Ascending aorta (tissue), 2 donors: Measurements from ENCODE around the gene FRY. TPM values are rescaled to one million over a fixed set of nuclear protein-coding genes. Genes with fewer than 3 reads are reported as not detected.

ENCODE experiments used
- DNase-seq, 2 donors: peaks; one replicate each; pipeline ENCODE4 v3.0.0-alpha.2; 2019; ENCODE audit warnings: low spot score in 2 of 2
- H3K27ac ChIP-seq, 2 donors: fragments of 200-600 bp; sonication (generic); one replicate each; pipeline ENCODE4 v1.5.1; 2016 to 2017; ENCODE audit warnings: mild to moderate bottlenecking in 1 of 2
- H3K27me3 ChIP-seq: fragments of 200-600 bp; sonication (generic); one replicate; pipeline ENCODE4 v1.5.1; 2017
- H3K36me3 ChIP-seq, 2 donors: fragments of 200-600 bp; sonication (generic); one replicate each; pipeline ENCODE4 v1.5.1; 2016
- H3K4me1 ChIP-seq, 2 donors: fragments of 200-600 bp; sonication (generic); one replicate each; pipeline ENCODE4 v1.5.1; 2016 to 2017; ENCODE audit warnings: mild to moderate bottlenecking in 1 of 2
- H3K4me3 ChIP-seq, 2 donors: fragments of 200-600 bp; sonication (generic); one replicate each; pipeline ENCODE4 v1.5.1; 2016 to 2017; ENCODE audit warnings: mild to moderate bottlenecking in 1 of 2
- H3K9me3 ChIP-seq, 2 donors: fragments of 200-600 bp; sonication (generic); one replicate each; pipeline ENCODE4 v1.5.1; 2016
- intact Hi-C: fragments of 100-400 bp; cut with DNase I; formaldehyde crosslinking; loops from one replicate; pipeline ENCODE4 v1.15.1; 2023
- total RNA-seq: library from RNA; depleted of rRNA; stranded (reverse); fragments of >200 nt; gene quantifications from one replicate; pipeline ENCODE4 v1.1.0, GENCODE V29; 2016
- TF ChIP-seq, protein P1 (sequence below), 3 experiments: fragments of 200-600 bp in 2 of 3; fragments of 450-650 bp in 1 of 3; sonication (generic) in 2 of 3; IDR thresholded peaks; one replicate each; pipeline ENCODE4 v1.5.1; 2016 to 2019; ENCODE audit warnings: antibody characterized with exemption in 3 of 3, mild to moderate bottlenecking in 1 of 3, moderate library complexity in 1 of 3

Gene FRY
- total RNA-seq, 1 donor from 2014 or later: 115 TPM

DNA sequence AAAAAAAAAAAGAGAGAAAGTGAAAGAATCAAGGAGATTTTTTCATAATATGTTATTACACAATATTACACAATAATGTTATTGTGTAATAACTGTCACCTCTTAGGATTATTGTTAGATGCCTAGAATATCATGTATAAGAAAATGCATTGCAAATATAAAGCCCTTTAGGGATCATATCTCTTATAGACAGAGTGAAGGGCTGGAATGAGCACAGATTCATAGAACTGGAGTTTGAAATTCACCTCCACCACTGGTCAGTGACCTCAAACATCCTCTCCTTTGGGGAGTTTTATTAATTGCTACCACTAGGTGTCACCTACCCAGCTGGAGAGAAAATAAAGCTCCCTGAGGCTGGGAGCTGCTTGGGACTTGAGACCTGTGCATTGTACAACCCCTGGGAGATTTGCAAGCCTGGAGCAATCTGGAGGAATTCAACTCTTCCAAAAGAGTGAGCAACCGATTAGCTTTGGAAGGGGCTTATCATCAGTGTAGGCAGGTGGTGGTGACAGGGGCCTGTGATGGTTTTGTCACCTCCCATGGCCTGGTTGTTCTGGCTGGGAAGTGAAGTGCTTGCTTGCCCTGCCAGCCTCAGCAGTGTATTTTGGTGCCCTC lies 30.3 kb upstream of the FRY start:
- TF ChIP-seq, protein P1, sequence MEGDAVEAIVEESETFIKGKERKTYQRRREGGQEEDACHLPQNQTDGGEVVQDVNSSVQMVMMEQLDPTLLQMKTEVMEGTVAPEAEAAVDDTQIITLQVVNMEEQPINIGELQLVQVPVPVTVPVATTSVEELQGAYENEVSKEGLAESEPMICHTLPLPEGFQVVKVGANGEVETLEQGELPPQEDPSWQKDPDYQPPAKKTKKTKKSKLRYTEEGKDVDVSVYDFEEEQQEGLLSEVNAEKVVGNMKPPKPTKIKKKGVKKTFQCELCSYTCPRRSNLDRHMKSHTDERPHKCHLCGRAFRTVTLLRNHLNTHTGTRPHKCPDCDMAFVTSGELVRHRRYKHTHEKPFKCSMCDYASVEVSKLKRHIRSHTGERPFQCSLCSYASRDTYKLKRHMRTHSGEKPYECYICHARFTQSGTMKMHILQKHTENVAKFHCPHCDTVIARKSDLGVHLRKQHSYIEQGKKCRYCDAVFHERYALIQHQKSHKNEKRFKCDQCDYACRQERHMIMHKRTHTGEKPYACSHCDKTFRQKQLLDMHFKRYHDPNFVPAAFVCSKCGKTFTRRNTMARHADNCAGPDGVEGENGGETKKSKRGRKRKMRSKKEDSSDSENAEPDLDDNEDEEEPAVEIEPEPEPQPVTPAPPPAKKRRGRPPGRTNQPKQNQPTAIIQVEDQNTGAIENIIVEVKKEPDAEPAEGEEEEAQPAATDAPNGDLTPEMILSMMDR (IDR thresholded peaks at IDR 0.05): peak; percentile 32 to 55 (median 42)
- Histone ChIP-seq H3K27ac (no peak overlapping the region), H3K9me3 (no peaks in the 10 kb centered on the region), H3K27me3 (no peaks in the 10 kb centered on the region), H3K36me3 (no peaks in the 10 kb centered on the region), H3K4me3 (no peak overlapping the region), H3K4me1 (peaks cover 0 to 4% of the 10 kb centered on the region in 2 donors)
- intact Hi-C loops: no loop called here
- no peak for DNase-seq

DNA sequence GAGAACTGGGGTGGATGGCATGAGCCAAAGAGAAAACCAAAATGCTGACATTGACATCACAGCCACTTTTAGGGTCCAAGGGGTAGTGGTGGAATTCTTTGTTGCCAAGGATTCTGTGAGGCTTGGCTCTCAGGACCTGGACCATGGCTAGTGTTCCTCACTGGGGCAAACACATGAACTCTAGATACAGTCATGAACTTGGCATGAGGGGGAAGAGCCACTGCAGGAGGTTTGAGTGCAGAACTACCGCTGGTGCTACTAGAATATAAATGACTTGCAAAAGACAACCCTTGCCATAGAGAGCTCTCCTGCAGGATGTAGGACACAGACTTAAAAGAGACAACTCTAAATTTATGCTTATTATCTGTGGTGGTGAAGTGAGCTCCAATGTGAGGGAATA lies 29.8 kb upstream of the FRY start:
- Histone ChIP-seq H3K27ac (no peak overlapping the region), H3K9me3 (no peaks in the 10 kb centered on the region), H3K4me3 (no peak overlapping the region), H3K27me3 (no peaks in the 10 kb centered on the region), H3K4me1 (peaks cover 0 to 4% of the 10 kb centered on the region in 2 donors), H3K36me3 (no peaks in the 10 kb centered on the region)
- no peak for DNase-seq
- intact Hi-C loops: no loop called here
- TF ChIP-seq, protein P1 (IDR thresholded peaks at IDR 0.05): no peak

DNA sequence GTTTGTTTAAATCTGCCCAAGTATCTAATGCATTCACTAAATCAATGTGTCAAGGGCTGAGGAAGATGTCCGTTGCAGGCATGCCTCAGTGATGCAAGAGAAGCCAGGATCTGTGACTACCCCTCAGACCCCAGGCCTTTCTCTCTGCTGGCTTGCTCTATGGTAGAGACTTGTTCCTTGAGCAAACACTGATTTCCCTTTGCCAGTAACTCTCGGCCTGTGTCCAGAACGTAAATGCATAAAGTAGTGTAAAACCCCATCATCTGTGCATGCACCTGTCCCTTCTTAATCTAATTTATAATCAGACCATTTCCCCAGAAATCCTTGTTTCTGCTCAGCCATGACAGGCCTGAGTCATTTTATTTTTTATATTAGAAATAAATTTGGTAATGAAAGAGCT lies 28.7 kb upstream of the FRY start:
- DNase-seq: no peak
- TF ChIP-seq, protein P1 (IDR thresholded peaks at IDR 0.05): no peak
- Histone ChIP-seq H3K4me1 (no peaks in the 10 kb centered on the region), H3K4me3 (no peak overlapping the region), H3K27ac (no peak overlapping the region), H3K36me3 (no peaks in the 10 kb centered on the region), H3K27me3 (no peaks in the 10 kb centered on the region), H3K9me3 (no peaks in the 10 kb centered on the region)
- intact Hi-C loops: no loop called here

DNA sequence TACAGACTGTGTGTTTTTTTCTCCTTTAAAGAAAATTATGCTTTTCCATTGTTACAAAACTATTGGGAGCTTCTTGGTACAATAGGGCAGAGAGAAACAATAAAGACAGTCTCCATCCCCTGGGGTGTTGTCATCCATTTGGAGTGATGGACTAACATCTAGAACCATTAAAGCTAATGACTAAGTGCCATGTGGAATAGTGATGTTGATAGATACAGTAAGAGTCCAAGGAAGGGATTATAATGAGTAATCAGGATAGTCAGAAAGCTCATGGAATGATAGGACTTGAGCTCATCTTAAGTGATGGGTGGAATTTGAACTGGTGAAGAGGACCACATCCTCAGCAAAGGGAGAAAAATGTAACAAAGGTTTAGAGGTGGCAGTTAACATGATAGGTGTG lies 24.1 kb upstream of the FRY start:
- Histone ChIP-seq H3K27ac (peak overlapping the region in 1 of 2 donors; percentile 5), H3K27me3 (no peaks in the 10 kb centered on the region), H3K36me3 (no peaks in the 10 kb centered on the region), H3K4me1 (peaks cover 0 to 4% of the 10 kb centered on the region in 2 donors), H3K9me3 (no peaks in the 10 kb centered on the region), H3K4me3 (no peak overlapping the region)
- intact Hi-C loops: no loop called here
- DNase-seq: no peak
- TF ChIP-seq, protein P1 (IDR thresholded peaks at IDR 0.05): no peak

DNA sequence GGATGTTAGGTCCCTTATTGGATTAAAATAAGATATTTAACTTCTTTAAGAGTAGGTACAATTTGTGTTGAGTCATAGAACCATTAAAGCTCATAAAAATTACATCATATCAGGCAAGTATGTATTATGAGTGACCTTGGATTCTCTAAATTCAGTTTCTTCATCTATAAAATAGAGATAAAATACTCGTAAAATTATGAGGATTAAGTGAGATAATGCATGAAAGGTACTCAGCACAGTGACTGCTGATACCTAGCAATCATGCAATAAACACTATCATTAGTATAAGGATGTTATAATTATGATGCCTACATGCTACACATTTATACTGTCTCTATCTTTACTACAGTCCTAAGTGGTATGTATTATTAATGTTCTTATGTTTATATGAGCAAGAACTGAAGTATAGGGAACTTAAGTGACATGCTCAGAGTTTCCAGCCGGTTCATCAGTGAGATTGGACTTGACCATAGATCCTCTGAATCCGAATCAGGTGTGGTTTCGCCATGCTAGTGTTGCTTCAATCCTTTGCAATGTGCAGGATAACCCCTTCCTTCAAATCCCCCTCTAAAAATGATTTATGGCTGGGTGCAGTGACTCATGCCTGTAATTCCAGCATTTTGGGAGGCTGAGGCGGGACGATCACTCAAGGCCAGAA lies 22.9 kb upstream of the FRY start:
- Histone ChIP-seq H3K36me3 (no peaks in the 10 kb centered on the region), H3K27ac (no peak overlapping the region), H3K4me3 (no peak overlapping the region), H3K27me3 (no peaks in the 10 kb centered on the region), H3K9me3 (no peaks in the 10 kb centered on the region), H3K4me1 (peaks cover 0 to 4% of the 10 kb centered on the region in 2 donors)
- no peak for DNase-seq
- TF ChIP-seq, protein P1 (IDR thresholded peaks at IDR 0.05): no peak
- intact Hi-C loops: no loop called here
